Cerebellar cortex (tissue), 1 donor: ENCODE results near the gene DHRS9.
"Not testable (repeated sequence)": the region's sequence is repeated elsewhere in the genome, so short reads cannot be mapped to it uniquely, and the experiment has no call there.

ENCODE experiments used
- DNase-seq: peaks from one replicate; pipeline ENCODE4 v3.0.0-alpha.2; 2015; ENCODE audit warnings: low spot score

Gene DHRS9

GRCh38 chr2:169069341-169069740 is at the start of gene DHRS9:
DHRS9 (plus strand) TSS chr2:169069563; CDS start chr2:169081582, 12,019 bp downstream.
- no peak for DNase-seq

- DNase-seq = no peak
Measured at GRCh38 chr2:169023161-169023560, 46.2 kb upstream of the DHRS9 start.

GRCh38 chr2:169026056-169026455 is 43.3 kb upstream of the DHRS9 start:
- no peak for DNase-seq

GRCh38 chr2:169027234-169027633 is 42.1 kb upstream of the DHRS9 start:
- no peak for DNase-seq

GRCh38 chr2:169029341-169029740 is 40.0 kb upstream of the DHRS9 start:
- no peak for DNase-seq

GRCh38 chr2:169031202-169031601 is 38.2 kb upstream of the DHRS9 start, which contains the start of gene ABCB11:
ABCB11 (minus strand) TSS chr2:169031324; CDS start chr2:169018125, 13,199 bp downstream.
- DNase-seq = no peak

- no peak for DNase-seq
Measured at GRCh38 chr2:169034256-169034655, 35.1 kb upstream of the DHRS9 start.

- no peak for DNase-seq
Measured at GRCh38 chr2:169034984-169035544, 34.3 kb upstream of the DHRS9 start.

GRCh38 chr2:169035887-169036286 is 33.5 kb upstream of the DHRS9 start:
- DNase-seq = no peak

GRCh38 chr2:169036736-169037440 is 32.5 kb upstream of the DHRS9 start:
- no peak for DNase-seq

GRCh38 chr2:169038338-169038757 is 31.0 kb upstream of the DHRS9 start:
- DNase-seq = no peak

GRCh38 chr2:169039702-169040101 is 29.7 kb upstream of the DHRS9 start:
- DNase-seq = no peak

- no peak for DNase-seq
Measured at GRCh38 chr2:169041594-169041993, 27.8 kb upstream of the DHRS9 start.

GRCh38 chr2:169042856-169043255 is 26.5 kb upstream of the DHRS9 start:
- no peak for DNase-seq

GRCh38 chr2:169046440-169047151 is 22.8 kb upstream of the DHRS9 start:
- DNase-seq = no peak

GRCh38 chr2:169047256-169048250 is 21.8 kb upstream of the DHRS9 start:
- DNase-seq = no peak

GRCh38 chr2:169049142-169049541 is 20.2 kb upstream of the DHRS9 start:
- DNase-seq = no peak

- DNase-seq = no peak
Measured at GRCh38 chr2:169050476-169051240, 18.7 kb upstream of the DHRS9 start.

GRCh38 chr2:169054575-169054974 is 14.8 kb upstream of the DHRS9 start:
- DNase-seq = not testable (repeated sequence)

GRCh38 chr2:169064199-169064598 is 5.2 kb upstream of the DHRS9 start:
- not testable (repeated sequence) for DNase-seq

GRCh38 chr2:169065422-169065821 is 3.9 kb upstream of the DHRS9 start:
- DNase-seq = no peak
